ENCODE measurements around the gene DCST2.
A peak's percentile ranks its signal among the peaks of the same experiment; 100 is the strongest.

DCST2 gene

DNA sequence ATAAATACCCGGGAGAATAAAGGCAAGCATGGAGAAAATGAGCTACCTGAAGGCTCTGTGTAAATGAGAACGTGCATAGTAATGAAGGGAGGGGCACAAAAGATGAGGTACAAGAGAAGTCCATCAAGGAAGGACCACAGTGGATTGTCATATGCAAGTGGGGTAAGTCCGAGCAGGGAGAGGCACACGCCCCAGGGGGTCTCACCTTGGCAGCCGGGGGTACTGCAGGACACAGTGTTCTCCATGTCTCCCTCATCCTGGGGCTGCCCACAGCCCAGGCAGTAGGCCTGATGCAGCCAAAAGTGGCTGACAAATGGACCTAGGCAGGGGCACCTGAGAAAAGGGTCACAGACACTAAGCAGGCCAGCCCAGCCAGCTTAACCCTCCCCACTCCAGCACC is 10.0 kb downstream of the DCST2 start:
- no peak overlapping the region for H3K23ac ChIP-seq (ENCODE audit: low read length)
- no peak overlapping the region for H2AFZ ChIP-seq (ENCODE audit: insufficient read depth, low read length, poor library complexity)
- H3K9me3 ChIP-seq (ENCODE audit: insufficient read depth, low read depth, low read length), result no peaks in the 10 kb centered on the region
- peak overlapping the region; percentile 26 for H2AK5ac ChIP-seq (ENCODE audit: low read length)
- no peak for DNase-seq
- H3K18ac ChIP-seq (ENCODE audit: low read length), result no peak overlapping the region
- no peak overlapping the region for H2BK12ac ChIP-seq (ENCODE audit: low read length)
- H3K36me3 ChIP-seq (ENCODE audit: control insufficient read depth in 1 of 2, insufficient read depth in 2 of 2, low read length in 2 of 2), result no peaks in the 10 kb centered on the region
- H2BK5ac ChIP-seq (ENCODE audit: low read depth, low read length, poor library complexity), result no peak overlapping the region
- no peak overlapping the region for H4K91ac ChIP-seq (ENCODE audit: low read depth, low read length)
- no peak overlapping the region for H3K4me3 ChIP-seq (ENCODE audit: low read depth, low read length)
- no peak overlapping the region for H3K14ac ChIP-seq (ENCODE audit: low read length)
- no peak overlapping the region for H3K4ac ChIP-seq (ENCODE audit: low read depth, low read length)
- H2BK120ac ChIP-seq (ENCODE audit: insufficient read depth, low read length, poor library complexity), result no peak overlapping the region
- peaks cover 20 to 27% of the 10 kb centered on the region in 2 experiments for H3K4me1 ChIP-seq (ENCODE audit: control insufficient read depth in 1 of 2, insufficient read depth in 2 of 2, low read length in 2 of 2)
- no peak overlapping the region for H3K4me2 ChIP-seq (ENCODE audit: low read length)
- no peak overlapping the region for H4K8ac ChIP-seq (ENCODE audit: low read depth, low read length)
- no peaks in the 10 kb centered on the region for H3K27me3 ChIP-seq (ENCODE audit: insufficient read depth, low read length)
- no peak overlapping the region for H3K9ac ChIP-seq (ENCODE audit: low read length)
- no peak overlapping the region for H4K12ac ChIP-seq (ENCODE audit: low read depth, low read length)
- peaks cover 4% of the 10 kb centered on the region for H3K79me1 ChIP-seq (ENCODE audit: low read length)
- H3K27ac ChIP-seq (ENCODE audit: low read depth, low read length), result no peak overlapping the region
- H3K79me2 ChIP-seq (ENCODE audit: control insufficient read depth, insufficient read depth, low read length, poor library complexity), result no peaks in the 10 kb centered on the region
- no CpG with 5 or more reads among the region's 5 CpGs for WGBS (ENCODE audit: extremely low coverage, insufficient coverage, insufficient read length)

DNA sequence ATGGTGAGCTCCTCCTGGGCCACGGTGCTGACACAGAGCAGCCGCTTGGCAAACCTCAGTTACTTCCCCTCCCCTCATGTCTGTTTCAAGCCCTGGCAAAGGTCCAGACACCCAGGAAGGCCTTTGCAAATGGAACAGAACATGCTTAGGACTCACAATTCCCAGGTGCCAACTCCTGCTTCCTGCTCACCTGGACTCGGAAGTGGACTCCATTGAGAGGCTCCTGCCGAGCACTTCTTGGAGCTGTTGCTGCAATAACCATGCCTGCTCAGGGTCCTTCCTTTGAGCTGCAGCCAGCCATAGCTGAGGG is 10.7 kb downstream of the DCST2 start:
- Histone ChIP-seq H4K8ac (ENCODE audit: low read depth, low read length) (peak overlapping the region; percentile 7), H3K23ac (ENCODE audit: low read length) (no peak overlapping the region), H3K4me1 (ENCODE audit: control insufficient read depth in 1 of 2, insufficient read depth in 2 of 2, low read length in 2 of 2) (peaks cover 25 to 31% of the 10 kb centered on the region in 2 experiments), H3K79me2 (ENCODE audit: control insufficient read depth, insufficient read depth, low read length, poor library complexity) (no peaks in the 10 kb centered on the region), H2AFZ (ENCODE audit: insufficient read depth, low read length, poor library complexity) (no peak overlapping the region), H3K27ac (ENCODE audit: low read depth, low read length) (no peak overlapping the region), H3K79me1 (ENCODE audit: low read length) (peaks cover 7% of the 10 kb centered on the region), H3K9me3 (ENCODE audit: insufficient read depth, low read depth, low read length) (no peaks in the 10 kb centered on the region), H3K27me3 (ENCODE audit: insufficient read depth, low read length) (no peaks in the 10 kb centered on the region), H2BK120ac (ENCODE audit: insufficient read depth, low read length, poor library complexity) (no peak overlapping the region), H2BK5ac (ENCODE audit: low read depth, low read length, poor library complexity) (no peak overlapping the region), H2AK5ac (ENCODE audit: low read length) (peak overlapping the region; percentile 55), H3K9ac (ENCODE audit: low read length) (no peak overlapping the region), H3K4me2 (ENCODE audit: low read length) (no peak overlapping the region), H4K12ac (ENCODE audit: low read depth, low read length) (peak overlapping the region; percentile 27), H3K18ac (ENCODE audit: low read length) (peak overlapping the region; percentile 26), H3K4me3 (ENCODE audit: low read depth, low read length) (no peak overlapping the region), H2BK12ac (ENCODE audit: low read length) (no peak overlapping the region), H3K4ac (ENCODE audit: low read depth, low read length) (no peak overlapping the region), H3K14ac (ENCODE audit: low read length) (no peak overlapping the region), H4K91ac (ENCODE audit: low read depth, low read length) (no peak overlapping the region), H3K36me3 (ENCODE audit: control insufficient read depth in 1 of 2, insufficient read depth in 2 of 2, low read length in 2 of 2) (no peaks in the 10 kb centered on the region)
- peak in 1 of 2 donors; percentile 24 for DNase-seq
- no CpG with 5 or more reads among the region's 4 CpGs for WGBS (ENCODE audit: extremely low coverage, insufficient coverage, insufficient read length)

DNA sequence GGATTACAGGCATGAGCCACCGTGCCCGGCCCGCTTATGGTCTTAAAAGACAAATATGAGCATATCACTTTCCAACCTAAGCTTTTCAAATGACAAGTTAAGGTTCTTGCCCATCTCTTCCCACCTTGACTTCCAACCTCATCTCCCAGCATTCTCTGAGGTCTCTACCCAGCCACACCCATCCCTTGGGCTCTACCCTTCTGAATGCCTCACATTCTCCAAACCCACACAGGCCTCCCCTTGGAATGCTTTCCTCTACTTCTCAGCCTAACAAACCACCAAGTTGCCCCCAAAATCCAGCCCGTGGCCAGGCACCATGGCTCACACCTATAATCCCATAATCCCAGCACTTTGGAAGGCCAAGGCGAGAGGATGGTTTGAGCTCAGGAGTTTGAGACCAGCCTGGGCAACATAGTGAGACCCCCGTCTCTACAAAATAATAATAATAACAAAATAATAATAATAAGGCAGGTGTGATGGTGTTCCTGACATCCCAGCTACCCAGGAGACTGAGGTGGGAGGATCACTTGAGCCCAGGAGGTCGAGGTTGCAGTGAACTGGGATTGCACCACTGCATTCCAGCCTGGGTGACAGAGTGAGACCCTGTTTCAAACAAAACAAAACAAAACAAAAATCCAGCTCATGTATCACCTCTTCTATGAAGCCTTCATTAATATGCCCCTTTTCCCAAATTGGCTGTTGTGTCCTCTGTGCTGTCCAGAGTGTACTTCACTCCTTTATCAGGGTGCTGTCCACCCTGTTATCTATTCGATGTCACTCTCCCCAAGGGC is 11.2 kb downstream of the DCST2 start:
- WGBS (ENCODE audit: extremely low coverage, insufficient coverage, insufficient read length), result no CpG with 5 or more reads among the region's 8 CpGs
- peak; percentile 26 to 50 for DNase-seq
- Histone ChIP-seq H3K4ac (ENCODE audit: low read depth, low read length) (no peak overlapping the region), H3K14ac (ENCODE audit: low read length) (no peak overlapping the region), H3K9ac (ENCODE audit: low read length) (no peak overlapping the region), H4K8ac (ENCODE audit: low read depth, low read length) (peak overlapping the region; percentile 7), H2BK12ac (ENCODE audit: low read length) (no peak overlapping the region), H2BK5ac (ENCODE audit: low read depth, low read length, poor library complexity) (no peak overlapping the region), H4K91ac (ENCODE audit: low read depth, low read length) (no peak overlapping the region), H2BK120ac (ENCODE audit: insufficient read depth, low read length, poor library complexity) (no peak overlapping the region), H3K27me3 (ENCODE audit: insufficient read depth, low read length) (no peaks in the 10 kb centered on the region), H3K4me1 (ENCODE audit: control insufficient read depth in 1 of 2, insufficient read depth in 2 of 2, low read length in 2 of 2) (peaks cover 29 to 34% of the 10 kb centered on the region in 2 experiments), H2AFZ (ENCODE audit: insufficient read depth, low read length, poor library complexity) (no peak overlapping the region), H3K9me3 (ENCODE audit: insufficient read depth, low read depth, low read length) (no peaks in the 10 kb centered on the region), H4K12ac (ENCODE audit: low read depth, low read length) (peak overlapping the region; percentile 27), H2AK5ac (ENCODE audit: low read length) (peak overlapping the region; percentile 55), H3K79me1 (ENCODE audit: low read length) (peaks cover 11% of the 10 kb centered on the region), H3K23ac (ENCODE audit: low read length) (no peak overlapping the region), H3K36me3 (ENCODE audit: control insufficient read depth in 1 of 2, insufficient read depth in 2 of 2, low read length in 2 of 2) (no peaks in the 10 kb centered on the region), H3K27ac (ENCODE audit: low read depth, low read length) (no peak overlapping the region), H3K18ac (ENCODE audit: low read length) (peak overlapping the region; percentile 26), H3K4me3 (ENCODE audit: low read depth, low read length) (no peak overlapping the region), H3K79me2 (ENCODE audit: control insufficient read depth, insufficient read depth, low read length, poor library complexity) (no peaks in the 10 kb centered on the region), H3K4me2 (ENCODE audit: low read length) (no peak overlapping the region)

DNA sequence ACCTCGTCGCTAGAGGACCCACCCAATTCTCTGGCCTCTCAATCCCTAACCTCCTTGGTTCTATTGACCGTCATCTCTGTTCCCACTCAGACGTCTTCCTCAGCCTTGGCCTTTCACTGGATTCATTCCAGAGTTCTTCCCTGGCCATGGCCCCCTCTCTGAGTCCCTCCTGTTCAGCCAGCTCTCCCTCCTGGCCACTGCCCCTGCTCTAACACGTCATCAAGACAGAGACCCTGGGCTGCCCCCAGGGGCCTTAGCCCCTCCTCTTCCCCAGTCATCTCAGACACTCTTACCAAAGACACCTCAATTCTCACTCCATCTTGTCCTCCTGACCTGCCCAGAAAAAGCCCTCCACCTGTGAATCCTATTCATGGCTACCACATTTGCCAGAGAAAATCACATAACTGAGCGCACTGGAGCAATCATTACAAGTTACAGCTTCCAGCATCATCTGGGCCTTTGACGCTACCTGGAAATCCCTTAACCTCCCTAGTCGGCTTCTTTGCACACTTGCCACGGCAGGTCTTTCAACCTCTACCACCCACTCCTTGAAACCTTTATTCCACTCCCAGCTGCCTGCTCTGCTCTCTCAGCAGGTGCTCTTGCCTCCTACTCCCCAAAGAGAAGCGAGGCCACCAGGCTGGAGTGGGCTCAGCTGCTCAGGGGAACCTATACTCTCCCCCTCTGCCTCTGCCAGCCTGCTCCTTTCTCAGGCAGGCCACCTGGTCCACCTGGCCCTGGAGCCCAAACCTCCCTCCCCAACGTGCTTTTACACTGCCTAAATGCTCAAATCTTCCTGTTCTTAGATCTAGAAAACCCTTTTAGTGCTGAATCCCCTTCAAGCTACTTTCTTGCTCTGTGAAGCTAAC is 14.0 kb downstream of the DCST2 start:
- Histone ChIP-seq H2BK12ac (ENCODE audit: low read length) (no peak overlapping the region), H3K9me3 (ENCODE audit: insufficient read depth, low read depth, low read length) (peaks cover 1% of the 10 kb centered on the region), H4K91ac (ENCODE audit: low read depth, low read length) (no peak overlapping the region), H3K23ac (ENCODE audit: low read length) (no peak overlapping the region), H4K8ac (ENCODE audit: low read depth, low read length) (no peak overlapping the region), H3K4me1 (ENCODE audit: control insufficient read depth in 1 of 2, insufficient read depth in 2 of 2, low read length in 2 of 2) (peaks cover 25 to 32% of the 10 kb centered on the region in 2 experiments), H3K79me1 (ENCODE audit: low read length) (peaks cover 15% of the 10 kb centered on the region), H2BK5ac (ENCODE audit: low read depth, low read length, poor library complexity) (no peak overlapping the region), H2AFZ (ENCODE audit: insufficient read depth, low read length, poor library complexity) (no peak overlapping the region), H2BK120ac (ENCODE audit: insufficient read depth, low read length, poor library complexity) (no peak overlapping the region), H3K36me3 (ENCODE audit: control insufficient read depth in 1 of 2, insufficient read depth in 2 of 2, low read length in 2 of 2) (peaks cover 20 to 21% of the 10 kb centered on the region in 2 experiments), H3K18ac (ENCODE audit: low read length) (no peak overlapping the region), H3K27ac (ENCODE audit: low read depth, low read length) (no peak overlapping the region), H3K27me3 (ENCODE audit: insufficient read depth, low read length) (no peaks in the 10 kb centered on the region), H3K4me2 (ENCODE audit: low read length) (no peak overlapping the region), H3K79me2 (ENCODE audit: control insufficient read depth, insufficient read depth, low read length, poor library complexity) (no peaks in the 10 kb centered on the region), H3K9ac (ENCODE audit: low read length) (no peak overlapping the region), H3K14ac (ENCODE audit: low read length) (no peak overlapping the region), H2AK5ac (ENCODE audit: low read length) (no peak overlapping the region), H3K4ac (ENCODE audit: low read depth, low read length) (no peak overlapping the region), H3K4me3 (ENCODE audit: low read depth, low read length) (no peak overlapping the region), H4K12ac (ENCODE audit: low read depth, low read length) (no peak overlapping the region)
- no CpG with 5 or more reads among the region's 11 CpGs for WGBS (ENCODE audit: extremely low coverage, insufficient coverage, insufficient read length)
- no peak for DNase-seq
